Gastrocnemius medialis (tissue), 4 donors: Measurements from ENCODE around the gene TES.

Source experiments
- CTCF ChIP-seq, 5 experiments: fragments of 450-650 bp in 3 of 5; fragments of 200-600 bp in 2 of 5; sonication (generic) in 2 of 5; IDR thresholded peaks in 4 of 5; conservative IDR thresholded peaks in 1 of 5; 1 replicate in 4 of 5; 2 replicates in 1 of 5; pipeline ENCODE4 v1.5.1; 2016 to 2019; ENCODE audit warnings: antibody characterized with exemption in 5 of 5, mild to moderate bottlenecking in 3 of 5, moderate library complexity in 3 of 5
- POLR2A ChIP-seq, 2 donors: fragments of 450-650 bp; IDR thresholded peaks; one replicate each; pipeline ENCODE4 v1.6.1; 2017; ENCODE audit warnings: antibody characterized with exemption in 2 of 2, mild to moderate bottlenecking in 2 of 2, moderate library complexity in 2 of 2

- TF ChIP-seq CTCF (IDR thresholded peaks at IDR 0.05 in 4 of 5, conservative IDR thresholded peaks at IDR 0.05 in 1 of 5) (no peak), POLR2A (IDR thresholded peaks at IDR 0.05) (no peak)
Measured at GRCh38 chr7:116292381-116292780, 82.0 kb downstream of the TES start.
